CD4-positive, alpha-beta T cell treated with Interleukin-15 for 1 hour (primary cell): ENCODE data around the gene LYSET.
"Not testable (repeated sequence)": the region's sequence is repeated elsewhere in the genome, so short reads cannot be mapped to it uniquely, and the experiment has no call there.

Experiments used
- DNase-seq: peaks from one replicate; pipeline ENCODE4 v3.0.0-alpha.2; 2020

LYSET gene

GRCh38 chr14:93184391-93185348 lies at the start of gene LYSET, which contains the start of gene MOAP1:
Gene LYSET (plus strand): TSS chr14:93185317. CDS start chr14:93185406, 89 bp downstream.
Gene MOAP1 (minus strand): TSS chr14:93184897. CDS start chr14:93184242, 655 bp downstream.
- DNase-seq, result peak; percentile 95

DNA sequence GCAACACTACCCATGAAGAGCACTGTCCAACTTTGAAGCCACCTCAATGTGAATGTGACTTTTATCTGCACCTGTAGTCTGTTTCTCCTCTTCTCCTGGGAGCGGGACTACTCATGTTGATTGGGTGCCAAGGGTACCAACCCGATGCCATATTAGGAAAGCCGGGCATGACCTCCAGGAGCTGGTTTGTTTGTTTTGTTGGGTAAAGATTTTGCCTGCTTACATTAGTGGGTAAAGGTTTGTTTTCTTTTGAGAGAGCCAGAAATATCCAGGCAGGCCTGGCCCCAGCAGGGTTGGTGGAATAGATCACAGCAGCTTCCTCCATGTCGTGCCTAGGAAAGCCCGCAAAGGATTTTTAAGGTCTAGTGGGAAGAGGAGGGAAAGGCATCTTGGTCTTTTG lies 49.7 kb upstream of the LYSET start:
- no peak for DNase-seq

DNA sequence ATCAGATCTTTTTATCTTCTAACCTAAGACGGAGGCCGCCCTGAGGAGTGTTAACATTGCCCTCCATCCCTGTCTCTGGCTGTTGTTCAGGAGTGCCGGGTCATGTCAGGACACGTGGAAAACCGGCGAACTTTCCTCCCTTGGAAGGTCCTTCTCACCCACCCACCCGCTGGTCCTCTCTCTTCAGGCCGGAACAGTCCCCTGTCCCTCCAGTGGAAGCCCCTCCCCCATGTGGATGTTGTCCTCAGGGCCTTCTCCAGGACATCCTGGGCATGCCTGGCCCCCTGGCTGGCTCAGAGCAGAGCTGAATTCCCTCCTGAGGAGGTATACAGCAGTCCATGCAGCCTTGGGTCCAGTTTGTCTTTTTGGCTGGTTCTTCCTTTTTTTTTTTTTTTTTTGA lies 49.1 kb upstream of the LYSET start:
- DNase-seq, result no peak

DNA sequence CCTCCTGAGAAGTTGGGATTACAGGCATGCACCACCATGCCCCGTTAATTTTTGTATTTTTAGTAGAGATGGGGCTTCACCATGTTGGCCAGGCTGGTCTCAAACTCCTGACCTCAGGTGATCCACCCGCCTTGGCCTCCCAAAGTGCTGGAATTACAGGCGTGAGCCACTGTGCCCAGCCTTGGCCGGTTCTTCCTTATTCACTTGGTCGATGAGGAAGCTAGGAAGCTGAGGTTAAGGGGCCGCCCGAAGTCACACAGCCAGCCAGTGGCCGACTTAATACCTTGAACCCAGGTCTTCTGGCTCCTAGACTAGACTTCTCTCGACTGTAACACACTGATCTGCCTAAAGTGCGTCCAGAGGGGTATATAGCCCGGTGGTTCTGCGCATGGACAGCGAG lies 48.6 kb upstream of the LYSET start:
- not testable (repeated sequence) for DNase-seq

GRCh38 chr14:93137864-93138263 lies 47.3 kb upstream of the LYSET start:
- DNase-seq, result no peak

DNA sequence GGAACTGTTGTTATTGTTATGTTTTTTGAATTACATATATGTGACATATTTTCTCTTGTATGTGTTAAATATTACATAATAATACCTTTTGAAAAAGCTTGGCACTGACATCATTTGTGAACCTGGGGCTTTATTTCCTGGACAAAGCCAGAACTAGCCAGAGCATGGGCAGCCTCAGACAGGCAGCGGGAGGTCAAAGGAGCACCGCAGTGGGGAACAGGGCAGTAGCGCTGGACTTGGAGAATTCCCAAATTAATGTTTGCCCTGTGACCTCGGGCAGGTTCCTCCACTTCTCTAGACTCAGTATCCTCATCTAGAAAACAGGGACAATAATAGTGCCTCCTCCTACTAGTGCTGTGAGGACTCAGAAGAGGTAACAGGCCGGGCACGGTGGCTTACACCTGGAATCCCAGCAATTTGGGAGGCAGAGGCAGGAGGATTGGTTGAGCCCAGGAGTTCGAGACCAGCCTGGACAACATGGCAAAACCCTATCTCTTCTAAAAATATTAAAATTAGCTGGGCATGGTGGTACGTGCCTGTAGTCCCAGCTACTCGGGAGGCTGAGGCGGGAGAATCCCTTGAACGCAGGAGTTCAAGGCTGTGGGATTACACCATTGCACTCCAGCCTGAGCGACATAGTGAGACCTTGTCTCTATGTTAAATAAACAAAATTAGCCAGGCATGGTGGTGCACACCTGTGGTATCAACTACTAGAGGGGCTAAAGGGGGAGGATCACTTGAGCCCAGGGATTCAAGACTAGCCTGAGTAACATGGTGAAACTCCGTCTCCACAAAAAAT lies 42.1 kb upstream of the LYSET start:
- no peak for DNase-seq

DNA sequence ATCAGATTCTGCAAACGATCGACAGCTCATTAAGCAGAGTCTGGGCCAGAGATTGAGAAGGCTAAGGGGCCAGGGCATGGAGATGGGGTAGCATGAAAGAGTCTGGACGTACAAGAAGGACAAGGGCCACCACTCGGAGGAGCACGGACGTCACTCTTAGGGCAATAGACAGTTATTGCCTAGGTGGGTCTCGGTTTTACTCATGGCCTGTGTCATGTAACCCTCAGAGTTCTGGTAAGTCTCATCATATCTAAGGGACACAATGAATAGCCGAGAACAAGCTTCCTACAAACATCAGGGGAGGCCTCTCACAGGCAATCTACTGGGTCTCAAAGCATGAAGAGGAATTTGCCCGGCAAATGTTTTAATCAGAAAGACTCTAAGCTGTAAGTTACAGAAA lies 39.0 kb upstream of the LYSET start:
- no peak for DNase-seq

DNA sequence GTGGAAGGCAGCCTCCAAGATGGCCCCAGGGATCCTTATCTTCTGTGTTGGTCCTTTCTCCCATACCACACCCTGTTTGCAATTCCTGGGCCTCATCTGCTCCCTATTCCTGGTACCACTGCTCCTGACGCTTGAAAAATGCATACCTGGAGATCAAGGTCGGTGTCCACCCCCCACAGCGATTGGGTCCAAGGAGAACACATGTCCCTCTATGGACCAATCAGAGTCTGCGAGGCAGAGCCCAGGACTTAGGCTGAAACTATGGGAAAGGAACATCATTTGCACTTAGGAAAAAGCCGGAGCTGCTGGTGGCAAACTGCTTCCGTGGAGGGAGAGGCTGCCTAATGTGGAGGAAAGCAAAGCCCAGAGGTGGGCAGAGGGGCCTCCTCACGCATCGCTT lies 36.1 kb upstream of the LYSET start:
- no peak for DNase-seq

DNA sequence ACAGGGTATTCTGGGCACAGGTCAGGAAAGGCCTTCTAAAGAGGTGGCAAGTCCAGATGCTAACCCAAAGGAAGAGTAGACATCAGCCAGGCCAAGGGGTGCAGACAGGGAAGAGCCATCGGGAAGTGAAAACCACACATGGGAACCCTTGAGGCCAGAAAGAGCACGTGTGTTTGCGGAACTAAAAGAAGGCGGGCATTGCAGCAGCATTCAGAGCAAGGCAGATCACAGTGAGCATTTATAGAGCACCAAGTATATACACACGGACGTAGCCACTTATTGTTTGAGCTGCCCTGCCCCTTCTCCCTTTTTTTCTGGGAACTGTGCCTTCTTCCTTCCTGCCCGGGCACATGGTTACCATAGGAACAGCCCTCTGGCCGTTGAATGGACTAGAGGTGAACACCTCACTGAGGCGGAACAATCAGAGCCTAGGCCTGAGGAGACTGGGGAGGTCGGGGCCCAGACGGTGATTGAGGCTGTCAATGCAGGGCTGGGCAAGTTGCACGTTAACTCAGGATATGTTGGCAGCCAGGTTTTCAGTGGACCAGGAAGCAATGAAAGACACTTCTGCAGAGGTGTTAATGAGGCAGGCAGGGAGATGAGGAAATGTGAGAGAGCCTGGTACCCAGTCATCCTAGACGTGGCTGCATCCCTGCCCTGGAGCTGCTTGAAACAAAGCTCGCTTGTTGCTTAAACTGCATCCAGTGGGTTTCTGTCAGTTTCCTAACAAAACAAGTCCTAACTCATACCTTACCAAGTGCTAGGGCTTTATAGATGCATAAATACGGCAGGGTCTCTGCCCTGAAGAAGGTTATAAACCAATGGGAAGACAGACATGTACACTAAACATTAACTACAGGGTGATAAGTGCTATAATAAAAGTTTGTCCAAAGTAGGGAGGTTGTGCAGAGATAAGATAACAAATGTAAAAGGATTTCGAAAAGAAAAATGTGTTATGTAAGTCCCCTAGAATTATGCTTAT lies 34.6 kb upstream of the LYSET start:
- DNase-seq, result no peak

- DNase-seq, result no peak
Measured at GRCh38 chr14:93153121-93153520, 32.0 kb upstream of the LYSET start.

- DNase-seq, result no peak
Measured at GRCh38 chr14:93155667-93156066, 29.4 kb upstream of the LYSET start.

DNA sequence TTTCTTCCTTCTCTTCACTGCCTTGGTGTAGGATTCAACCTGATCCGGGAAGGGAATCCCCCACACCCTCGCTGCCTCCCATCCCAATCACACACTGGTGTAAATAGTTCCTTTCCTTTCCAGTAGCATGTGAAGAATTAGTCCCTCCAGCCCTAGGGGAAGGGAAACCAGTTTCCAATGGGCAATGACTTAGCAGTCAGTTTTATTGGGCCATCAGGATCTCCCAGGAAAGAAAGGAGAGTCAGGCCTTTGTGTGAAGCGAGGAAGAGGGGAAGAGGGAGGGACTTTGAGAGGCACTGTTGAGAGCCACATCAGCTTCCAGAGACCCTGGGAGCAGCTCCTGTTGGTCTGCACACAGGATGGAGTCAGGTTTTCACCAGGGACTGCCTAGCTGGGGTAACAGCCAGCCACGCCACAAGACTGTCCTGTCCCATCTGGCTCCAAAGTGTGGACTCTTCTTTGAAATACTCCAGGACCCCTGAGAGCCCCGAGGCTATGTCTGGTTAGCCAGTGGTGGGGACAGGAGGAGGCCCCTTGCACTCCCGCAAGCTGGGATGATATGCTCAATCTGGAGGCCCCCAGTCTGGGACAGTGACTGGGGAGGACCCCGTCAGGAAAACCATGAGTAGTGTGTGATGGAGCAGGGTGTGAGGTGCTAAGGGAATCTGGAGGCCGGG lies 28.3 kb upstream of the LYSET start:
- no peak for DNase-seq

DNA sequence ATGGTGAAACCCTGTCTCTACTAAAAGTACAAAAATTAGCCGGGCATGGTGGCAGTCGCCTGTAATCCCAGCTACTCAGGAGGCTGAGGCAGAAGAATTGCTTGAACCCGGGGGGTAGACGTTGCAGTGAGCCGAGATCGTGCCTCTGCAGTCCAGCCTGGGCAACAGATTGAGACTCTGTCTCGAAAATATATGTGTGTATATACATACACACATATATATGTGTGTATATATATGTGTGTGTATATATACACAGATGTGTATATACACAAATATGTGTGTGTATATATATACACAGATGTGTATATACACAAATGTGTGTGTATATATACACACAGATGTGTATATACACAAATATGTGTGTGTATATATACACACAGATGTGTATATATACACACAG lies 26.8 kb upstream of the LYSET start:
- not testable (repeated sequence) for DNase-seq

- not testable (repeated sequence) for DNase-seq
Measured at GRCh38 chr14:93159625-93160352, 25.3 kb upstream of the LYSET start.

- no peak for DNase-seq
Measured at GRCh38 chr14:93160353-93160801, 24.7 kb upstream of the LYSET start.

- DNase-seq, result no peak
Measured at GRCh38 chr14:93161411-93161940, 23.6 kb upstream of the LYSET start.

GRCh38 chr14:93163564-93163963 lies 21.6 kb upstream of the LYSET start:
- DNase-seq, result no peak

DNA sequence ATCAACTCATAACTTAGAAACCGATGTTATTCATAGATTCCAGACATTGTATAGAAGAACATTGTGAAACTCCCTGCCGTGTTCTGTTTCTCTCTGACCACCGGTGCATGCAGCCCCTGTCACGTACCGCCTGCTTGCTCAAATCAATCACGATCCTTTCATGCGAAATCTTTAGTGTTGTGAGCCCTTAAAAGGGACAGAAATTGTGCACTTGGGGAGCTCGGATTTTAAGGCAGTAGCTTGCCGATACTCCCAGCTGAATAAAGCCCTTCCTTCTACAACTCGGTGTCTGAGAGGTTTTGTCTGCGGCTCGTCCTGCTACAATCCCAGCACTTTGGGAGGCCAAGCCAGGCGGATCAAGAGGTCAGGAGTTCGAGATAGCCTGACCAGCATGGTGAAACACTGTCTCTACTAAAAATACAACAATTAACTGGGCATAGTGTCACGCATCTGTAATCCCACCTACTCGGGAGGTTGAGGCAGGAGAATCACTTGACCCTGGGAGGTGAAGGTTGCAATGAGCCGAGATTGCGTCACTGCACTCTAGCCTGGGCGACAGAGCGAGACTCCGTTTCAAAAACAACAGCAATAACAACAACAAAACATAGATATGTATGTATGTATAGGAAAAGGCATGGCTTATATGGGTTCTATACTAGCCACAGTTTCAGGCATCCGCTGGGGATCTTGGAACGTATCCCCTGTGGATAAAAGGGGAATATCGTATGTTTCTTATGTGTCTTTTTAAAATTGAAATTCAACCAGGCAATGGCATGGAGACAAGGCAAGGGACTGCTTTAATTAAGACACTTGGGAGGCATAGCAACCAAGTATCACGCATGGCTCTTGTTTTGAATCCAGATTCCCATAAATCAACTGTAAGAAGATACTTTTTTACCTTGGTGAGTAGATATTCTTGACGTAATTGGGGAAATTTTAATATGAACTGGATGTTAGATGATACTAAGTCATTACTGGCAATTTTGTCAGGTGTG lies 19.5 kb upstream of the LYSET start:
- DNase-seq, result not testable (repeated sequence)

- not testable (repeated sequence) for DNase-seq
Measured at GRCh38 chr14:93168610-93169009, 16.5 kb upstream of the LYSET start.
